Activated CD4-positive, alpha-beta T cell treated with anti-CD3 and anti-CD28 coated beads for 1 hour (primary cell): ENCODE results near the gene KRTAP1-5.
"Not testable (repeated sequence)": the region's sequence is repeated elsewhere in the genome, so short reads cannot be mapped to it uniquely, and the experiment has no call there.

Source experiments
- DNase-seq: peaks from one replicate; pipeline ENCODE4 v3.0.0-alpha.2; 2020

Gene KRTAP1-5

DNA sequence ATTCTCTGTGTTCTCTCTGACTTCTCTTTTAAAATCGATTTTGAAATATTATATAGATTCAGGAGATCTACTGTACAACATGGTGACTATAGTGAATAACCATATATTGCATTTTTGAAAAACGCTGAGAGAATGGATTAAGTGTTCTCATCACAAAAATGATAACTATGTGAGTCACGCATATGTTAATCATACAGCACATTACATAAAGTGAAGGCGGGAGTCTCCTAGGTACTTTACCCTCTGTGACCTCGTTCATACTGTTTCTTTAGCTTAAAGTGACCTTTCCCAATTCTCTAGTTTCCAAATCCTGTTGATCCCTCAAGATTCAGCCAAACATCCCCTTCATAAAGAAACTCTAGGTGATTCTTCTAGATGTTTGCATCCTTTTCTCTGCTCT is 24.2 kb downstream of the KRTAP1-5 start:
- no peak for DNase-seq

DNA sequence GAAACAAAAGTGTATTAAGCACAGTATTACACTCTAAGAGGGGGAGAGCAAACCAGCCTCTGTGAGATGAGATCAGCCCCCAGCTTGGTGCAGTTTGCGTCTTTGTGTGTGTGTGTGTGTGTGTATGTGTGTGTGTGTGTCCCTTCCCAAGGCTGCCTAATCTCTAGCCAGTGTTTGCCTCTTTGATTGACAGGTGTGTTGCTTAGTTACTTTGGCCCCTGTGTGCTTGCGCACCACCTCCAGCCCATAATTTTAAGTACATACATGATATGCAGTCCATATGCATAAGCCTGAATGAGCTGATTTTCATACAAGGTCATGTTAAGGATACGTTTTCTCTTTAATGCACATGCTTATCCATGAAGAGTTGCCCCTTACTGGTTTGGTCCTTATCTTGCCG is 25.2 kb downstream of the KRTAP1-5 start:
- DNase-seq, result no peak

DNA sequence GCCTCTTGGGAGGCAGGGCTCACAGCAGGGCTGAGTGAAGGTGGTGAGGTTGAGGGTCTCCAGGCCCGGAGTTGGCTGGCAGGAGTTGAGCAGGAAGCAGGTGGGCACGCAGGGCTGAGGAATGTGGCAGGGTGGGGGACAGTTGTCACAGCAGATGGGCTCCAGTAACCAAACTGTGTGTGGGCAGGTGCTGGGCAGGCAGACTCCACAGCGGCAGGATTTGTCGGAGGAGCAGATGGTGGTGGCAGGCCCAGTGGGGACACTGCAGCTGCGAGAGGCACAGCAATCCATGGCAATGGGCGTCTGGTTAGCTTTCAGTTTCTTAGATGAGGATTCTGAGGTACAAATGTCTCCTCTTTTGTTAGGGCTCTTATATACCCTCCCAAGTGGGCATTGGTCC is 27.4 kb downstream of the KRTAP1-5 start, which contains the start of gene KRTAP3-2:
KRTAP3-2 (minus strand) TSS at position 344 of the 400 bp plus-strand sequence; CDS start at position 291, 53 bp downstream.
- not testable (repeated sequence) for DNase-seq

DNA sequence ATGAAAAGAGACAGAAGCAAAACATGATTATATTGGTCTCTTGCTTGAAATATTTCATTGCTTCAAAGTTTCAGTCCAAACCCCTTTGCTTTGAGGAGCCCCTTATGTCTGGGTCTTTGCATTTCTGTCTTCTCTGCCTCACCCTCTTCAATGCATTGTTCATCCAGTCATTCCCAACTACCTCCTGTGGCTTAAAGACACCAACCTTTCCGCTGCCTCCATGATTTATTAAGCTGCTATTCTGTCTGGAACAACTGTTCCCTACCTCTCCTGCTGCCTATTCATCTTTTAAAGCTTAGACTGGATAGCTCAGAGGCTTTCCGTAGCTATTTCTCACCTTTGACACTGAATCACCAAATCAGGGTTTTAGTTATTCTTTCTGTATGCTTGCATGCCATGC is 29.6 kb downstream of the KRTAP1-5 start:
- no peak for DNase-seq

DNA sequence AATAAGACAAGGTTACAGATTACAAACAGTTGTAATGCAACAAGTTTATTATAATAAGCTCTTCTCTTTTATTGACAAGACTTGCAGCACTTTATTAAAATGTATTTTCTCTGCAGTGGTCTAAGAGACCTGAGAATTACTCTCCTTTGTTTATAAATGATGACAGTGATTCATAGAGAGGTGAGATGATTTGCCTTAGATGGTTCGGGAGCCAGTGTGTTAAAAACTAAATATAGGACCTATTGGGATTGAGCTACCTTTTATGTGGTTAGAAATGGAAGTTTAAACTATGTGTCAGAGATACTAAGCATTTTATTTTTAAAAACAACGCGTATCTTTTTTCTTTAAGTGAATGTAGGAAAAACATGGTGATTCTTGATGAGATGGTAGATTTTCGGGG is 30.2 kb downstream of the KRTAP1-5 start:
- no peak for DNase-seq

DNA sequence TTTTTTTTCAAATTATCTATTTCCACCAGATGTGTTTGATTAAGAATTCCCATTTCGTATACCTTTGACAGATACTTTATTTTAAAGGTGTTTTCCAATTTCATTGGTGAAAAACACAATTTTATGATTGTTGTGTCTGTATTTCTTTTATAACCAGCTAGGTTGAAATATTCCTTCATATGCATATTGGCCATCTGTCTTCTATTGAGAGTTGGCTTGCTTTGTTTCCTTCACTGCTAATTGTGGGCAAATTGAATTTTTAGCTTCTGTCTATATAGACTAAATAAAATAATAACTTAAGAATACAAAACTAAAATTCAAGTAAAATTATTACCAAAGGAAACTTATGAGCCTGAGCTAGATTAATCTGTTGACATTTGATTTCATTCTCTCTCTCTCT is 31.9 kb downstream of the KRTAP1-5 start:
- no peak for DNase-seq

DNA sequence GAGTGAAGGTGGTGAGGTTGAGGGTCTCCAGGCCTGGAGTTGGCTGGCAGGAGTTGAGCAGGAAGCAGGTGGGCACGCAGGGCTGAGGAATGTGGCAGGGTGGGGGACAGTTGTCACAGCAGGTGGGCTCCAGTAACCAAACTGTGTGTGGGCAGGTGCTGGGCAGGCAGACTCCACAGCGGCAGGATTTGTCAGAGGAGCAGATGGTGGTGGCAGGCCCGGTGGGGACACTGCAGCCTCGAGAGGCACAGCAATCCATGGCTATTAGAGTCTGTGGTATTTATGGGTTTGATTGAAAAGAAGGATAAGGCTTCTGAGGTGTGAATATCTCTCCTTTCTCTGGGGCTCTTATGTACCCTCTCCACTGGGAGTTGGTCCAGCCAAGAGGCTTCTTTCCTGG is 33.2 kb downstream of the KRTAP1-5 start, which contains the start of gene KRTAP3-3:
KRTAP3-3 (minus strand) TSS at position 326 of the 400 bp plus-strand sequence; CDS start at position 259, 67 bp downstream.
- no peak for DNase-seq

DNA sequence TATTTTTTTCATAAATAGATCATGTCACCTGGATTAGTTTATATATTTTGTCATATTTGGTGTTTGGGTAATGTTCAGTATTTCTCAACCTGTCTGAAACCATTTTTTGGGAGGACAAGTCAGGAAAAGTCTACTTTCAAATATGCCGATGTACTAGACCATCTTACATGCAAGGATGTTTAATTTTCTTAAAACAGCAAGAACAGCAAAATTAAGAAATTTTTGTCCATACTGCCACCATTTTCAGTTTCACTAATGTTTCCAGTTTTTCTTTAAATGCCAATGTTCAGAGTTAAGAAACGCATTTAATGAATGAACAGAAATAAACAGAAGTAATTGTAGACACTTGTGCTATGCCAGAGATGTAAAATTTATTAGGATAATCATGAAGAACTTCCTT is 33.9 kb downstream of the KRTAP1-5 start:
- no peak for DNase-seq

DNA sequence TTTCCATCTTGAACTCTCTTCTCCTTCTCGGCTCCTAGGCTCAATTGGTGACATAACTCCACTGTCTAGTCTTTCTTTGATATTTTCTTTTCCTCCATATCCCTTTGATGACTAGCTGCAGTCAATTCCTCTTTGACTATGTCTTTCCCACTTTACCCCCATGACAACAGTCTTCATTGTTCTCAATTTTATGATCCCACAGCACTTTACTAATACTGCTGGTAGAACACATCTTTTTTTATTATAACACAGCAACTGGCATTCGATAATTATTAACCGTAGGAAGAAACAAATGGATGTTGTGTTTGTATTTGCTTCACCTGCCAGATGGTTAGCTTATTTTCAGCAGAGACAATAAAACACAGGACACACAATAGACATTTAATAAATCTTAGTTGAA is 34.3 kb downstream of the KRTAP1-5 start:
- DNase-seq, result no peak

DNA sequence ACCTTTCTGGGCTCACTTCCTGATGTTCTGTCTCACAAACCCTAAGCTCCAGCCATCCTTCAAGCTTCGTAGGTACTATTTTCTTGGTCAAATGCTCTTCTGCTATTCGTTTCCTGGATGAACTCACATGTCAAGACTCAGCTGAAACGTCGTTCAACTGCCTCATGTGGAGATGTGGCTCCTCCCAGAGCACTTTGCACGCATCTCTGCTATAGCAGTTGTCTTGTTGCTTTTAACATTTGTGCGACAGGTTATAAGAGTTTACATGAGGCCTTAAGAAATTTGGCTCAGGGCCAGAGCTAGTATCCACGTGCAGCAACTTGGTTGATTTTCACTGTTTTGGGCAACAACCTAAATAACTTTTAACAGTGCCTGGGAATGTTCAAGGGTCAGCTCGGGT is 40.1 kb downstream of the KRTAP1-5 start:
- no peak for DNase-seq

DNA sequence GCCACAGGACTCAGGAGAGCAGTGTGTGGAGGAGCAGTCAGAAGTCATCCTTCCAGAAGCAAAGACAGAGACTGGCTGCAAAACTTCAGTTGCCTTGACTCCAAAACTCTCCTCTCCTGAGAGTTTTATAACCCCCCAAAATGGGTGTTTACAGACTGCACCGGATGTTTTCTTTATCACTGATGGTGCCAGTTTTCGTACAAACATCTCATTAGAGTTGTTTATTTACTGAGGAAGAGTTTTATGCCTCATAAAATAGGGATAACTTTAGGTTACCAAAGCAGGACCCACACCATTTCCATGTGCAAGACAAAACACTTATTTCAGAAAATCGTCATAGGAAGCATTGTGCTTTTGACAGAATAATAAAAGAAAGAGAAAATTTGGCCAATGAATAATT is 42.8 kb downstream of the KRTAP1-5 start, which contains the start of gene KRT40:
KRT40 (minus strand) TSS at position 101 of the 400 bp plus-strand sequence; CDS start at position 48, 53 bp downstream.
- DNase-seq, result no peak

DNA sequence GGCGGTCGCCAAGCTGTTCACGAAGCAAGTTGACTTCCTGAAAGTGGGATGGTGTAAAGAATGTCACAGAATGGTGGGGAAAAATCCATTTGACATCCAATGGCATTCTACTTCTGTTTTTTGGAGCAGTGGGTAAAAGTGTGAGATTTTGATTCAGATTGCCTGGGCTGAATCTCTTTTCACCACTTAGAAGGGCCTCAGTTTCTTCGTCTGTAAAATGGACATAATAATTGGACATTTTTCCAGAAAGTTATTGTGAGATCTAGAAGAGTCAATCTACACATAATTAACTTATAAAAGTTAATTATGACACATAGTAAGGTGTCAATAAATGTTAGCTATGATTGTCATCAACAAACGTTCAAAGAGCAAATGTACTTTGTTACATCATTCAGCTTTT is 45.9 kb downstream of the KRTAP1-5 start:
- no peak for DNase-seq

DNA sequence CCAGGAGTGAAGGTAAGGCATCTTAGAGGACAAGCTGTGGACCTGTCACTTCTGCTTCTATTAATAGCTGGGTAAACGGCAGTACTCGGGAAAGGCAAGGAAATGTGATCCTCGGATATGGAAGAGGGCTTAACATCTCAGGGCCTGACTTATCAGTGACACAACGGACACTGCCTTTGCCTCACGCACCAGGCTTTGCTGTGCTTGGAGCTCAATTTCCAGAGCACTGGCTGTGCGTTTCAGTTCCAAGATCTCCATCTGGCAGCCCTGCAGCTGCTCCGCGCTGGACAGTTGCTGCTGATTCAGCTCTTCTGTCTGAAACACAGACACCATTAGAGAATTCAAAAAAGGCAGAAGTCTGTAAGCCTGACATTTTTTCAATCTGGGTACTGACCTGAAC is 46.4 kb downstream of the KRTAP1-5 start:
- no peak for DNase-seq

DNA sequence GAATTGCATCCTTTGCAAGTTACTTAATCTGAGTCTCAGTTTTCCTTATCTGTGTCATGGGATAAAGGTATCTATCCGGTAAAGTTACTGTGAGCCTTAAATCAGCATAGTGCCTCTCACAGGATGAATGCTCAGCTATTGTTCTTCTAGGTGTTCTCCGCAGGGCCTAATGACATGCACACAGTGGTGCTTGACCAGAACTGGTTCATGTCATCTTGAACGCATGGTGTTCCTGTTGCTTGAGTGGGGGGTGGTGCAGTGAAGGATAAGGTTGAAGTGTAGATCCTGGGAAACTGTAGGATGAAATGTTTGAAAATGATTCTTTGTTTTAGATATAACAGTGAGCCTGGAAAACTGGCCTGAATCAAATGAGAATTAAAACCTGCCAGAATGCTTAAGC is 46.9 kb downstream of the KRTAP1-5 start:
- DNase-seq, result no peak

DNA sequence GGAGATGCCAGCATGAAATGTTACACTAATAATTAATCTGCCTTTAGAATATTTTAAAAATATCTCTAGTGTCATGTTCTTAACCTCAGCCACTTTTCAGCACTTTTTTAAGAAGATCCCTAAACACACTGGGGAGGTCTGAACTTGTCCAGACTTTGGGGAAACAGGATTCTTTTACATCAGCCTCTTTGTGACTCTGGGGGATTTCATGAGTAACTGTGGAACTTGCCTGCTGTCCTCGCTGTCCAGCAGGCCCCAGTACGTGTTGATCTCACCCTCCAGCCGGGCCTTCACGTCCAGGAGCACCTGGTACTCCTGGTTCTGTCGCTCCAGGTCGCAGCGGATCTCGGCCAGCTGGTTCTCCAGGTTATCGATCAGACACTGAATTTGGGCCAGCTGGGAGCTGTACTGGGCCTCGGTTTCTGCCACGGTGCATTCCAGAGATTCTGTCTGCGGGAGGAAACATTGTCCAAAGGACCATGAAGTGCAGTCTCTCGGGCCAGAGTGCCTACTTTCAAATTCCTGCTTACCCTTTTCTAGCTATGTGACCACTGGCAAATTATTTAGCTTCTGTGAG is 48.3 kb downstream of the KRTAP1-5 start:
- DNase-seq, result no peak
